Sciatic nerve (tissue), 2 donors: ENCODE measurements around the gene ZNF408. TPM values are rescaled to one million over a fixed set of nuclear protein-coding genes. Genes with fewer than 3 reads are reported as not detected.

Experiments
- ATAC-seq: fragments of 200-7000 bp; cut with Tn5 transposase; one replicate; pipeline ENCODE4 v1.9.1; 2020; ENCODE audit warnings: mild to moderate bottlenecking, moderate library complexity
- DNase-seq: peaks from one replicate; pipeline ENCODE4 v3.0.0-alpha.2; 2020; ENCODE audit warnings: low spot score
- intact Hi-C: fragments of 100-400 bp; cut with DNase I; formaldehyde crosslinking; loops from one replicate; pipeline ENCODE4 v1.14.2; 2022
- total RNA-seq: library from RNA; stranded (reverse); fragmentation: NEBNext Ultra II Directional; extraction: Animal tissue kit (Norgen Biotek cat#: 25700); gene quantifications from one replicate; pipeline ENCODE4 v1.2.1, GENCODE V29; 2021
- donor health status: DM: no; HTN: no; CAD: no.
- donor health status: DM: no; HTN: no; CAD: no.

Gene ZNF408
- total RNA-seq, 1 donor from 2014 or later: 6.5 TPM

DNA sequence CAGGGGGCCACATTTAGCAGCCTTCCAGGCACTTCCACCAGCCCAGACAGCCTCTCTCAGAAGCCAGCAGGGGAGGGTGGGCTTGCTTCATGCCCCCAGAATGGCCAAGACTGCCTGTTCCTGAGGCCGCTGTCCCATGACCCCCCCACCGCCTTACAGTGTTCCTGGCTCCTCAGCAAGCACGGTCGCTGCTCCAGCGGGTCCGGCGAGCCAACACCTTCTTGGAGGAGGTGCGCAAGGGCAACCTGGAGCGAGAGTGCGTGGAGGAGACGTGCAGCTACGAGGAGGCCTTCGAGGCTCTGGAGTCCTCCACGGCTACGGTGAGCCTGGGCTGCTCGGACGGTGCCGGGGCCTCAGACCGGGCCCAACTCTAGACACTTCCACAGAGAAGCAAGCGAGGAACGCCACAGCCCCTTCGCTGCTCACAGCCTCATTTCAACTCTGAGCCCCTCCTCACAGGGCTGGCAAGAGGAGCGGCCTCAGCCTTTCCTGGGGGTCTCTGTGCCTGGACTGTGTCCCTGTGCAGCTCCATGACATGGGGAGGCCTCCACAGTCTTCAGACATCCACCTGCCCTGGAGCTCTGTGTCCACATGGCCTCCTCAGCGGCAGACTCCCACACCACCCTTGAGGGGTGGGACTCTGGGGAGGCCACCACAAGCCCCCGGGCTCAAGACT lies 18.9 kb downstream of the ZNF408 start:
- DNase-seq (no peak), ATAC-seq (no peak)
- intact Hi-C loops: no loop called here

DNA sequence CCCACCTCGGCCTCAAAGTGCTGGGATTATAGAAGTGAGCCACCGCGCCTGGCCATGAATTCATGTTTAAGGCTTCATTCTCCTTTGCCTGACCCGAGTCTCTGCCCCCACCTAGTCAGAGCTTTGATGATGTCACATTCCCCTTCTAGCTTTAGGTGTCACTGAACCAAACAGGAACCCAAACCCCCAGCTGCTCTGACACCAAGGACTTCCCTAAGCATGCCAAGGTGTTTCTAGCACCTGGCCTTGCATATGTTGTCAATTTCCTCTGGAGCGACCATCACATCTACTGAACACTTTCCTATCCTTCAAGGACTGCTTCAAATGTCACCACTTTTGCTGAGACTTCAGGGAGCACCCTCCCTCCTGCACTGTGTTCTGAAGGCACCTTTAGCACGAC lies 20.5 kb downstream of the ZNF408 start:
- intact Hi-C loops: no loop called here
- DNase-seq (no peak), ATAC-seq (no peak)

GRCh38 chr11:46722566-46723358 lies 21.9 kb downstream of the ZNF408 start:
- DNase-seq (no peak), ATAC-seq (no peak)
- intact Hi-C loops: no loop called here

DNA sequence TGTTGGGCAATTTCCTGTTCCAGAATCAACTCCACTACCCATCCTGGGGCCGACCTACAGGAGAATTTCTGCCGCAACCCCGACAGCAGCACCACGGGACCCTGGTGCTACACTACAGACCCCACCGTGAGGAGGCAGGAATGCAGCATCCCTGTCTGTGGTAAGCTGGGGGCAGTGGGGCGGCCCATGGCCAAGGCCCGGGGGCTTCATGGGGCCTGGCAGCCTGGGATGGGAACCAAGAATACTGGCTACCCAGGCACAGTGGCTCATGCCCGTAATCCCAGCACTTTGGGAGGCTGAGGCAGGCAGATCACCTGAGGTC lies 22.5 kb downstream of the ZNF408 start:
- ATAC-seq: no peak
- DNase-seq: no peak
- intact Hi-C loops: no loop called here

- intact Hi-C loops: no loop called here
- DNase-seq: no peak
- ATAC-seq: no peak
These were observed 23.3 kb downstream of the ZNF408 start for GRCh38 chr11:46724088-46724487.

GRCh38 chr11:46725338-46726205 lies 24.7 kb downstream of the ZNF408 start:
- intact Hi-C loops: no loop called here
- DNase-seq (no peak), ATAC-seq (no peak)

DNA sequence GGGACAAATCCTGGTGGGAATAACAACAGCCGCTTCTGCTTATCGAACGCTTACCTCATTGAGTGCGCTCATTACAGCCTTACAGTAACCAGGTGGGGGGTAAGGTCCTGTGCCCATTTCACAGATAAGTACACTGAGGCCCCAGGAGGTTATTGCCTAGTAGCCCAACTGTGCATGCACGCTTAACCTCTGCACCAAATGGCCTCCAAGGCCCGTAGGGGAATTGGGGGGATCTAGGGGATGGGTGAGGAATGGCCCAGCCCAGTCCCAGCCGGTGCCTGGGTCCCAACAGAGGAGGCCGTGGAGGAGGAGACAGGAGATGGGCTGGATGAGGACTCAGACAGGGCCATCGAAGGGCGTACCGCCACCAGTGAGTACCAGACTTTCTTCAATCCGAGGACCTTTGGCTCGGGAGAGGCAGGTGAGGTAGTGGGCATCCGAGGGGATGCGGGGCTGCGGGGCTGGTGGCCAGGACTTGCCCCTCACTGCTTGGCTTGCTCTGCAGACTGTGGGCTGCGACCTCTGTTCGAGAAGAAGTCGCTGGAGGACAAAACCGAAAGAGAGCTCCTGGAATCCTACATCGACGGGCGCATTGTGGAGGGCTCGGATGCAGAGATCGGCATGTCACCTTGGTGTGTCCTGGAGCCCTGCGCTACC lies 25.5 kb downstream of the ZNF408 start:
- ATAC-seq (no peak), DNase-seq (no peak)
- intact Hi-C loops: no loop called here

GRCh38 chr11:46727952-46728658 lies 27.3 kb downstream of the ZNF408 start:
- intact Hi-C loops: no loop called here
- no peak for DNase-seq
- no peak for ATAC-seq

- intact Hi-C loops: no loop called here
- DNase-seq (no peak), ATAC-seq (no peak)
These were observed 27.8 kb downstream of the ZNF408 start for GRCh38 chr11:46728659-46729040.

DNA sequence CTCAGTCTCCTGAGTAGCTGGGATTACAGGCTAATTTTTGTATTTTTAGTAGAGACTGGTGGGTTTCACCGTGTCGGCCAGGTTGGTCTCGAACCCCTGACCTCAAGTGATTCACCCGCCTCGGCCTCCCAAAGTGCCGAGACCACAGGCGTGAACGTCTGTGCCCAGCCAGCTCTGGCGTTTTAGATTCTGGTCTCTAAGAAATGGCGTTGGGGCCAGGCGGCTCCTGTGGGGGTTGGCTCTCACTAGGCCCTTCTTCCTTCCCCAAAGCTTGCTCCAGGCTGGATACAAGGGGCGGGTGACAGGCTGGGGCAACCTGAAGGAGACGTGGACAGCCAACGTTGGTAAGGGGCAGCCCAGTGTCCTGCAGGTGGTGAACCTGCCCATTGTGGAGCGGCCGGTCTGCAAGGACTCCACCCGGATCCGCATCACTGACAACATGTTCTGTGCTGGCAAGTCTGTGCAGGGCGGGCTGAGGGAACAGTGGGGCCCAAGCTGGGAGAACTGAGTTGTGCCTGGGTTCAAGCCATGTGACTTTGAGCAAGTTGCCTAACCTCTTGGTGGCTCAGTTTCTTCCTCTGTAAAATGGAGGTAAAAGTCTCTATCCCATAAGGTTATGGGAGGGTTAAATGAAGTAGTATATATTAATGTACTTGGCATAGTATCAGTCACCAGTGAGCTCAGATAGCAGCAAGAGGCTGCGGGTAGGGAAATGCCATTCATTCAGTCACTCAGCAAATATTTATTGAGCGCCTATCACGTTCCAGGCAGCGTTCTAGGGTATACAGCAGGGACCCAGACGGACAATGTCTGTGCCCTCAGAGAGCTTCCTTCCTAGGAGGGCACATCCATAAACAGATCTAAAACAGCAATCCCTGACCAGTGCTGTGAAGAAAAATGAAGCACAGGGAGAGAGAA lies 28.5 kb downstream of the ZNF408 start:
- intact Hi-C loops: no loop called here
- ATAC-seq (no peak), DNase-seq (no peak)

GRCh38 chr11:46731545-46731944 lies 30.7 kb downstream of the ZNF408 start:
- no peak for ATAC-seq
- no peak for DNase-seq
- intact Hi-C loops: no loop called here

- no peak for DNase-seq
- ATAC-seq: no peak
- intact Hi-C loops: no loop called here
These were observed 32.4 kb downstream of the ZNF408 start for GRCh38 chr11:46733234-46733633.

DNA sequence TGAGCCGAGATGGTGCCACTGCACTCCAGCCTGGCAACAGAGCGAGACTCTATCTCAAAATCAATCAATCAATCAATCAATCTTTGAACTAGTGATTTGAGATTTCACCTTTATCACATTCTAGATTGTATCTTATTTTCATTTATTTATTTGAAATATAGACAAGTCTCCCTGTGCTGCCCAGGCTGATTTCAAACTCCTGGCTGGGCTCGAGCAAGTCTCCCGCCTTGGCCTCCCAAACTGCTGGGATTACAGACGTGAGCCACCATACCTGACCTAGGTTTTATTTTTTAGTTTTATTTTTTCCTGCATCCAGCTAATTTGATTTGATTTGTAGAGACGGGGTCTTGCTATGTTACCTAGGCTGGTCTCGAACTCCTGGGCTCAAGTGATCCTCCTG lies 35.3 kb downstream of the ZNF408 start:
- intact Hi-C loops: no loop called here
- ATAC-seq: no peak

GRCh38 chr11:46736615-46737014 lies 35.8 kb downstream of the ZNF408 start:
- intact Hi-C loops: no loop called here
- ATAC-seq (no peak), DNase-seq (no peak)

More for the DNA sequence above, 35.3 kb downstream of the ZNF408 start:
- DNase-seq: peak; percentile 10

GRCh38 chr11:46737699-46738098 lies 36.9 kb downstream of the ZNF408 start:
- DNase-seq: peak; percentile 9
- intact Hi-C loops: no loop called here
- ATAC-seq: no peak

GRCh38 chr11:46738887-46739286 lies 38.1 kb downstream of the ZNF408 start:
- intact Hi-C loops: no loop called here
- ATAC-seq (no peak), DNase-seq (no peak)

DNA sequence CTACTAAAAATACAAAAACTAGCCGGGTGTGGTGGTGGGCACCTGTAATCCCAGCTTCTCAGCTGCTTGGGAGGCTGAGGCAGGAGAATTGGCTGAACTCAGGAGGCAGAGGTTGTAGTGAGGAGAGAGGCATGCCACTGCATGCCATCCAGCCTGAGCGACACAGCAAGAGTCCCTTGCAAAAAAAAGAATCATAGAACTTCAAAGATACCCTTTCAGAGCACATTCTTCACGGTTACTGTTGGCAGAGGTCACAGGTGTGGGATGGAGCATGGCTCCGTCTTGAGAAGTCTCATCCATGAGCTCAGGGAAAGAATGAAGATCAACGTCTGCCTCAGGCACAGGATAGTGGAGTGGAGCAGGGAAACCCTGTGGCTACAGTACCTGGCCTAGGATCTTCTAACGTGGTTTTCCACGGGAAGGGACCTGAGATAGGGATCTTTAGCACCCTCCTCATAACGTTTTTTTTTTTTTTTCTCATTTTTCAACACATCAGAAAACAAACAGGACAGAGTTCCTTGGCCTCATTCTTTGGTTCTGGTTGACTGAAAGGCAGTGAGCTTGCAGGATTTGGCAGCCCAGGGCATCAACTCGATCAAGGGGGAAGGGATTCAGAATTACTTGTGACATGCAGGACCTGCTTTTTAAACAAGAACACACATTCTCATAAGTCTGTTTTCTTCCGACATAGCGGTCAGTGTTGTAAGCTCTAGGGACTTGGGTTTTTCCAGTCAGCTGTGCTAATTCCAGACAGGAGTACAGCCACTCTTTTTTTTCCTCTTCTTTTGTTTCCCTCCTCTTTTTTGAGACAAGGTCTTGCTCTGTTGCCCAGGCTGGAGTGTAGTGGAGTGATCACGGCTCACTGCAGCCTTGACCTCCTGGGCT lies 41.0 kb downstream of the ZNF408 start:
- DNase-seq: no peak
- intact Hi-C loops: no loop called here
- peak; percentile 78 for ATAC-seq
